Upper lobe of right lung (tissue), 1 donor: ENCODE measurements around the gene ZSCAN5B. TPM values are rescaled to one million over a fixed set of nuclear protein-coding genes. Genes with fewer than 3 reads are reported as not detected.
"Not testable (repeated sequence)": the region's sequence is repeated elsewhere in the genome, so short reads cannot be mapped to it uniquely, and the experiment has no call there.

ENCODE experiments used
- ATAC-seq: fragments of 200-7000 bp; cut with Tn5 transposase; one replicate; pipeline ENCODE4 v1.9.1; 2020; ENCODE audit warnings: mild to moderate bottlenecking, moderate library complexity
- DNase-seq: peaks from one replicate; pipeline ENCODE4 v3.0.0-alpha.2; 2020
- H3K27ac ChIP-seq: fragments of 200-600 bp; one replicate; pipeline ENCODE4 v1.8.0; 2022
- H3K27me3 ChIP-seq: fragments of 200-600 bp; one replicate; pipeline ENCODE4 v1.8.0; 2022; ENCODE audit warnings: mild to moderate bottlenecking
- H3K36me3 ChIP-seq: fragments of 200-600 bp; one replicate; pipeline ENCODE4 v1.8.0; 2022
- H3K4me1 ChIP-seq: fragments of 200-600 bp; one replicate; pipeline ENCODE4 v1.8.0; 2022
- H3K4me3 ChIP-seq: fragments of 200-600 bp; one replicate; pipeline ENCODE4 v1.8.0; 2022; ENCODE audit warnings: mild to moderate bottlenecking
- H3K9me3 ChIP-seq: fragments of 200-600 bp; one replicate; pipeline ENCODE4 v1.8.0; 2022
- intact Hi-C: fragments of 100-400 bp; cut with DNase I; formaldehyde crosslinking; loops from one replicate; pipeline ENCODE4 v1.11.0; 2022
- long read RNA-seq: library from polyadenylated mRNA; unstranded; transcript quantifications from one replicate; pipeline ENCODE4 v2.0.0, GENCODE V29; 2021
- total RNA-seq: library from RNA; stranded (reverse); fragmentation: NEBNext Ultra II Directional; extraction: Animal tissue kit (Norgen Biotek cat#: 25700); gene quantifications from one replicate; pipeline ENCODE4 v1.2.1, GENCODE V29; 2021
- TF ChIP-seq, protein P1 (sequence below): fragments of 200-600 bp; IDR thresholded peaks from one replicate; pipeline ENCODE4 v1.8.0; 2022; ENCODE audit warnings: antibody characterized with exemption
- donor health status: DM: no; HTN: yes; CAD: no; lungs with severe emphysema.

The ZSCAN5B gene, protein sequence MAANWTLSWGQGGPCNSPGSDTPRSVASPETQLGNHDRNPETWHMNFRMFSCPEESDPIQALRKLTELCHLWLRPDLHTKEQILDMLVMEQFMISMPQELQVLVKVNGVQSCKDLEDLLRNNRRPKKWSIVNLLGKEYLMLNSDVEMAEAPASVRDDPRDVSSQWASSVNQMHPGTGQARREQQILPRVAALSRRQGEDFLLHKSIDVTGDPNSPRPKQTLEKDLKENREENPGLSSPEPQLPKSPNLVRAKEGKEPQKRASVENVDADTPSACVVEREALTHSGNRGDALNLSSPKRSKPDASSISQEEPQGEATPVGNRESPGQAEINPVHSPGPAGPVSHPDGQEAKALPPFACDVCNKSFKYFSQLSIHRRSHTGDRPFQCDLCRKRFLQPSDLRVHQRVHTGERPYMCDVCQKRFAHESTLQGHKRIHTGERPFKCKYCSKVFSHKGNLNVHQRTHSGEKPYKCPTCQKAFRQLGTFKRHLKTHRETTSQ
- total RNA-seq, result 0.20 TPM
- long read RNA-seq, result 0 reads

DNA sequence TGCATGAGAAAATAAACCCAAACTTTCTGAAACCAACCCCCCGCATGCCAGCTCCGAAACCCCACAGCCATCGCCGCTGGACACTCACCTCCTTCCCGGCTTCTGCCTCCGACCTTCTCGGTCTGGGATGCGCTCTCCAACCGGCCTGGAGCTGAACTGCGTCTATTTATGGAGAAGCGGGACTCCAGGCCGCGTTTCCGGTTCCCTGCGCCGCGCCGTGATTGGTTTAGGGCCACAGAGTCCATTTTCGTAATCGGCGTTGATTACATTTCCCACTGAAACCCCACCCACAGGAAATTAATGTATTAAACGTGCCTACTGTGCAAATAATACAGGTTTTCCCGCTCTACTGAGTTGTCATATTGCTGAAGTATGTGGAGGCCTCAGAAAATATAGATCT lies at the start of gene ZSCAN5B:
TSS of gene ZSCAN5B (minus strand) at position 138 of the 400 bp plus-strand sequence. CDS start 4,731 bp downstream, outside the sequence.
- H3K27me3 ChIP-seq, intact Hi-C loops, ATAC-seq: not testable (repeated sequence)

DNA sequence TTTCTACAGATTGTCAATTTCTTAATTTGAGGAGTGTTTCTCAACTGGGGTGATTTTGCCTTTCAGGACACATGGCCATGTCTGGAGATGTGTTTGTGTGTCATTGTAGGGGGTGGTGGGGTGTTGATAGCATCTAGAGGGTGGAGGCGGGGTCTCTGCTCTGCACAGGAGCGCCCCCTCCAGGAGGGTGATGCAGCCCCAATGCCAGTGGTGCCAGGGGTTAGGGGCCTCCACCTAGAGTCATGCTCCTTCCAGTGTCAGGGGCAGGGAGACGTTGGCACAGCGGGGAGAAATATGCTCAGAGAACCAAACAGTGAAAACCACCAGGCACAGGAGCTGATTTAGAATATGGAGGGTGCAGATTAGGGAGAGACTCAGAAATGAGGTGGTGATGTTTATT lies 48.2 kb upstream of the ZSCAN5B start:
- intact Hi-C loops, result not testable (repeated sequence)

More for the DNA sequence above, at the start of gene ZSCAN5B:
- not testable (repeated sequence) for H3K27ac ChIP-seq, DNase-seq, H3K4me3 ChIP-seq, H3K36me3 ChIP-seq, H3K4me1 ChIP-seq, H3K9me3 ChIP-seq

DNA sequence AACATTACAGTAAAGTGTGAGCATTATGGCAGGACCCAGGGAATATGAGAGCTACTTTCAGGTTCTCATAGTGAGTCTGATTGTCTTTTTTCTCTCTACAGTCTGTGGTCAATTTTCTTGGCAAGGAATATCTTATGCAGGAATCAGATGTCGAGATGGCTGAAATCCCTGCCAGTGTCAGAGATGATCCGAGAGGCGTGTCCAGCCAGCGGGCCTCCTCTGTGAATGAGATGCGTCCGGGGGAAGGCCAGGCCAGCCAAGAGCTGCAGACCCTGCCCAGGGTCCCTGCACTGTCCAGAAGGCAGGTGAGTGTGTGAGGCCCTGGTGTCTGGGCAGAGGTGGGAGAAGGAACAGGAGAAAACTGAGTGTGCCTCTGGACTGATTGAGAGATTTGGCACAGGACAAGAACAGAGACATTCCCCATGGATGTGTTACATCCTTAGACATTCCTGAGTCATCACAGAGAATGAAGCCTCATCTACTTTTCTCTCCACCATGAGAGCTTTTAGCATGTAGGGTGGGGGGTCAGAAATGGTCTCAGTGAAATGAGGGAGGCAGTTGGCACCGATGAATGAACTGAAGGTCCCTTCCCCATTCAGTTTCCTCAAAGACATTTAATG lies 47.6 kb upstream of the ZSCAN5B start:
- no peaks in the 10 kb centered on the region for H3K9me3 ChIP-seq
- H3K36me3 ChIP-seq, result no peaks in the 10 kb centered on the region
- no peaks in the 10 kb centered on the region for H3K27me3 ChIP-seq
- intact Hi-C loops, result no loop called here
- H3K4me3 ChIP-seq, result no peak overlapping the region
- no peaks in the 10 kb centered on the region for H3K4me1 ChIP-seq
- ATAC-seq, result no peak
- DNase-seq, result no peak
- H3K27ac ChIP-seq, result no peak overlapping the region
- TF ChIP-seq, protein P1, sequence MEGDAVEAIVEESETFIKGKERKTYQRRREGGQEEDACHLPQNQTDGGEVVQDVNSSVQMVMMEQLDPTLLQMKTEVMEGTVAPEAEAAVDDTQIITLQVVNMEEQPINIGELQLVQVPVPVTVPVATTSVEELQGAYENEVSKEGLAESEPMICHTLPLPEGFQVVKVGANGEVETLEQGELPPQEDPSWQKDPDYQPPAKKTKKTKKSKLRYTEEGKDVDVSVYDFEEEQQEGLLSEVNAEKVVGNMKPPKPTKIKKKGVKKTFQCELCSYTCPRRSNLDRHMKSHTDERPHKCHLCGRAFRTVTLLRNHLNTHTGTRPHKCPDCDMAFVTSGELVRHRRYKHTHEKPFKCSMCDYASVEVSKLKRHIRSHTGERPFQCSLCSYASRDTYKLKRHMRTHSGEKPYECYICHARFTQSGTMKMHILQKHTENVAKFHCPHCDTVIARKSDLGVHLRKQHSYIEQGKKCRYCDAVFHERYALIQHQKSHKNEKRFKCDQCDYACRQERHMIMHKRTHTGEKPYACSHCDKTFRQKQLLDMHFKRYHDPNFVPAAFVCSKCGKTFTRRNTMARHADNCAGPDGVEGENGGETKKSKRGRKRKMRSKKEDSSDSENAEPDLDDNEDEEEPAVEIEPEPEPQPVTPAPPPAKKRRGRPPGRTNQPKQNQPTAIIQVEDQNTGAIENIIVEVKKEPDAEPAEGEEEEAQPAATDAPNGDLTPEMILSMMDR, result no peak

More for the DNA sequence above, 48.2 kb upstream of the ZSCAN5B start:
- H3K27me3 ChIP-seq, H3K4me3 ChIP-seq, H3K9me3 ChIP-seq, ATAC-seq, H3K36me3 ChIP-seq, H3K4me1 ChIP-seq, DNase-seq, H3K27ac ChIP-seq: not testable (repeated sequence)

DNA sequence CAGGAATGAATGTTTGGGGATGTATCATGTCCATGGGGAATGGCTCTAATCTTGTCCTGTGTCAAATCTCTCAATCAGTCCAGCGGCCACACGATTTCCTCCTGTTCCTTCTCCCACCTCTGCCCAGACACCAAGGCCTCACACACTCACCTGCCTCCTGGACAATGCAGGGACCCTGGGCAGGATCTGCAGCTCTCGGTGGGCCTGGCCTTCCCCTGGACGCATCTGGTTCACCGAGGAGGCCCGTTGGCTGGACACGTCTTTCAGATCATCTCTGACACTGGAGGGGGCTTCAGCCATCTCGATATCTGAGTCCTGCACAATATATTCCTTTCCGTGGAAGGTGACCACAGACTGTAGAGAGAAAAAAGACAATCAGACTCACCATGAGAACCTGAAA lies 25.9 kb upstream of the ZSCAN5B start:
- H3K4me1 ChIP-seq, result no peaks in the 10 kb centered on the region
- no peak for DNase-seq
- H3K4me3 ChIP-seq, result no peak overlapping the region
- TF ChIP-seq, protein P1, result no peak
- ATAC-seq, result no peak
- no peaks in the 10 kb centered on the region for H3K36me3 ChIP-seq
- no peaks in the 10 kb centered on the region for H3K27me3 ChIP-seq
- intact Hi-C loops, result no loop called here
- no peak overlapping the region for H3K27ac ChIP-seq
- no peaks in the 10 kb centered on the region for H3K9me3 ChIP-seq

DNA sequence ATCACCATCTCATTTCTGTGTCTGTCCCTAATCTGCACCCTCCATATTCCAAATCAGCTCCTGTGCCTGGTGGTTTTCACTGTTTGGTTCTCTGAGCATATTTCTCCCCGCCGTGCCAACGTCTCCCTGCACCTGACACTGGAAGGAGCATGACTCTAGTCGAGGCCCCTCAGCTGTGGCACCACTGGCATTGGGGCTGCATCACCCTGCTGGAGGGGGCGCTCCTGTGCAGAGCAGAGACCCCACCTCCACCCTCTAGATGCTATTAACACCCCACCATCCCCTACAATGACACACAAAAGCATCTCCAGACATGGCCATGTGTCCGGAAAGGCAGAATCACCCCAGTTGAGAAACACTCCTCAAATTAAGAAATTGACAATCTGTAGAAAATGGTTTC lies 25.3 kb upstream of the ZSCAN5B start:
- Histone ChIP-seq H3K9me3 (no peaks in the 10 kb centered on the region), H3K27me3 (no peaks in the 10 kb centered on the region), H3K36me3 (no peaks in the 10 kb centered on the region), H3K4me1 (no peaks in the 10 kb centered on the region), H3K27ac (no peak overlapping the region), H3K4me3 (no peak overlapping the region)
- no peak for ATAC-seq
- TF ChIP-seq, protein P1, result no peak
- intact Hi-C loops, result no loop called here
- no peak for DNase-seq

DNA sequence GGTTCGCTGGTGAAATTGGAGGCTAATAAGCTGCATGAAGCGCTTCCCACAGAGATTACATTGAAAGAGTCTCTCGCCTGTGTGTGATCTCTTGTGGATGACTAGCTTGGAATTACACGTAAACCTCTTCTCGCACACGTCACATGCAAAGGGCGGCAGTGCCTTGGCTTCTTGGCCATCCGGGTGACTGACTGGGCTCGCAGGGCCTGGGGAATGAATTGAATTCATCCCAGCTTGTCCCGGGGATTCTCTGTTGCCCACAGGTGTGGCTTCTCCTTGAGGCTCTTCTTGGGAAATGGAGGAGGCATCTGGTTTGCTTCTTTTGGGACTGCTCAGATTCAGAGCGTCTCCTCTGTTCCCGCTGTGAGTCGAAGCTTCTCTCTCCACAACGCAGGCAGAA lies 24.3 kb upstream of the ZSCAN5B start:
- Histone ChIP-seq H3K27ac (no peak overlapping the region), H3K36me3 (no peaks in the 10 kb centered on the region), H3K27me3 (peaks cover 9% of the 10 kb centered on the region), H3K4me1 (peaks cover 6% of the 10 kb centered on the region), H3K4me3 (no peak overlapping the region), H3K9me3 (no peaks in the 10 kb centered on the region)
- TF ChIP-seq, protein P1, result no peak
- no peak for ATAC-seq
- no peak for DNase-seq
- intact Hi-C loops, result no loop called here
